CD14-positive monocyte (primary cell): ENCODE data around the gene CLASP1. TPM values are rescaled to one million over a fixed set of nuclear protein-coding genes. Genes with fewer than 3 reads are reported as not detected.
A peak's percentile ranks its signal among the peaks of the same experiment; 100 is the strongest.

Source experiments
- DNase-seq, 3 donors: peaks; one replicate each; pipeline ENCODE4 v3.0.0-alpha.2; 2011 to 2022
- H2AFZ ChIP-seq: 2 replicates; pipeline ENCODE4 v1.6.0; 2012; ENCODE audit warnings: mild to moderate bottlenecking, low read depth, low read length, inconsistent platforms; ENCODE audit not compliant: insufficient read depth, poor library complexity, severe bottlenecking
- H3K27ac ChIP-seq, 2 donors: 1 replicate in 1 of 2; 2 replicates in 1 of 2; pipeline ENCODE4 v1.5.1; 2012 to 2013; ENCODE audit warnings: low read length in 2 of 2, control low read depth in 1 of 2, inconsistent platforms in 1 of 2, low read depth in 1 of 2, mild to moderate bottlenecking in 1 of 2
- H3K27me3 ChIP-seq, 2 donors: one replicate each; pipeline versions ENCODE4 v1.6.0 to v1.6.1; 2011 to 2013; ENCODE audit warnings: low read length in 2 of 2; ENCODE audit not compliant: control insufficient read depth in 2 of 2, insufficient read depth in 2 of 2
- H3K36me3 ChIP-seq, 2 donors: replicated peaks in 1 of 2; 1 replicate in 1 of 2; 2 replicates in 1 of 2; pipeline versions ENCODE4 v1.5.1 to v1.6.1; 2012 to 2013; ENCODE audit warnings: low read length in 2 of 2, control low read depth in 1 of 2, inconsistent platforms in 1 of 2, mild to moderate bottlenecking in 1 of 2; ENCODE audit not compliant: insufficient read depth in 2 of 2, control insufficient read depth in 1 of 2
- H3K4me1 ChIP-seq, 2 donors: 1 replicate in 1 of 2; 2 replicates in 1 of 2; pipeline versions ENCODE4 v1.5.1 to v1.6.1; 2012 to 2013; ENCODE audit warnings: low read length in 2 of 2, control low read depth in 1 of 2, inconsistent platforms in 1 of 2, mild to moderate bottlenecking in 1 of 2, moderate library complexity in 1 of 2; ENCODE audit not compliant: insufficient read depth in 2 of 2, control insufficient read depth in 1 of 2
- H3K4me2 ChIP-seq: replicated peaks from 2 replicates; pipeline ENCODE3; 2012; ENCODE audit warnings: low read length, moderate library complexity, mild to moderate bottlenecking; ENCODE audit not compliant: poor library complexity, severe bottlenecking; ENCODE audit errors: extremely low read depth
- H3K4me3 ChIP-seq, 3 experiments: fragments of 200-600 bp in 1 of 3; sonication (generic) in 1 of 3; replicated peaks in 1 of 3; 1 replicate in 2 of 3; 2 replicates in 1 of 3; pipeline ENCODE4 v1.5.1; 2011 to 2013; ENCODE audit warnings: low read length in 3 of 3, mild to moderate bottlenecking in 3 of 3, control low read depth in 2 of 3, low read depth in 2 of 3, inconsistent platforms in 1 of 3, moderate library complexity in 1 of 3
- H3K79me2 ChIP-seq: 2 replicates; pipeline ENCODE4 v1.6.0; 2012; ENCODE audit warnings: mild to moderate bottlenecking, control low read depth, inconsistent platforms, low read length, moderate library complexity; ENCODE audit not compliant: insufficient read depth
- H3K9ac ChIP-seq: 2 replicates; pipeline ENCODE4 v1.6.0; 2017; ENCODE audit warnings: low read length, mild to moderate bottlenecking; ENCODE audit not compliant: insufficient read depth, poor library complexity, severe bottlenecking
- H3K9me3 ChIP-seq, 2 donors: replicated peaks in 1 of 2; 1 replicate in 1 of 2; 2 replicates in 1 of 2; pipeline versions ENCODE4 v1.5.1 to v1.6.1; 2012 to 2013; ENCODE audit warnings: low read length in 2 of 2, control low read depth in 1 of 2; ENCODE audit not compliant: control insufficient read depth in 1 of 2, insufficient read depth in 1 of 2
- H4K20me1 ChIP-seq: 2 replicates; pipeline ENCODE4 v1.6.0; 2012; ENCODE audit warnings: mild to moderate bottlenecking, low read length, control low read depth, moderate library complexity; ENCODE audit not compliant: insufficient read depth
- H3K27ac Mint-ChIP-seq, 7 donors: one replicate each; pipeline ENCODE4 v1.8.0; 2020; ENCODE audit warnings: mild to moderate bottlenecking in 7 of 7, mixed read lengths in 7 of 7, moderate library complexity in 6 of 7, inconsistent platforms in 2 of 7
- H3K27me3 Mint-ChIP-seq, 3 donors: one replicate each; pipeline ENCODE4 v1.8.0; 2021 to 2022; ENCODE audit warnings: low read depth in 3 of 3, mild to moderate bottlenecking in 3 of 3, mixed read lengths in 3 of 3, moderate library complexity in 3 of 3, inconsistent platforms in 1 of 3
- H3K36me3 Mint-ChIP-seq, 2 donors: one replicate each; pipeline ENCODE4 v1.8.0; 2020; ENCODE audit warnings: mixed read lengths in 2 of 2, inconsistent platforms in 1 of 2, mild to moderate bottlenecking in 1 of 2
- H3K4me1 Mint-ChIP-seq: one replicate; pipeline ENCODE4 v1.8.0; 2020; ENCODE audit warnings: mild to moderate bottlenecking, mixed read lengths
- H3K4me3 Mint-ChIP-seq, 2 donors: one replicate each; pipeline ENCODE4 v1.8.0; 2020; ENCODE audit warnings: mild to moderate bottlenecking in 2 of 2, mixed read lengths in 2 of 2, moderate library complexity in 1 of 2
- H3K9me3 Mint-ChIP-seq, 7 donors: one replicate each; pipeline ENCODE4 v1.8.0; 2020 to 2022; ENCODE audit warnings: mixed read lengths in 7 of 7, mild to moderate bottlenecking in 6 of 7, moderate library complexity in 6 of 7, inconsistent platforms in 2 of 7
- WGBS: methylation state at CpG from one replicate; pipeline ENCODE4 v1.1.5; 2013; ENCODE audit warnings: missing lambda C conversion rate; ENCODE audit not compliant: insufficient coverage; 5-methylcytosine and 5-hydroxymethylcytosine counted together
- intact Hi-C, 2 donors: fragments of 100-400 bp; cut with micrococcal nuclease; formaldehyde crosslinking; loops; one replicate each; pipeline versions ENCODE4 v1.15.0 to v1.15.1; 2023
- polyA plus RNA-seq, 3 donors: library from polyadenylated mRNA; depleted of rRNA in 1 of 3; unstranded in 2 of 3; stranded (reverse) in 1 of 3; fragments of 300-500 nt in 2 of 3; fragments of >200 nt in 1 of 3; fragmentation: Illumina TruSeq in 2 of 3; gene quantifications; 1 replicate in 2 of 3; 2 replicates in 1 of 3; pipeline ENCODE4 v1.2.3, GENCODE V29; 2012 to 2021
- TF ChIP-seq, protein P1 (sequence below): fragments of 200-600 bp; IDR thresholded peaks from one replicate; pipeline ENCODE4 v1.8.0; 2022; ENCODE audit warnings: antibody characterized with exemption, mild to moderate bottlenecking

The CLASP1 gene
- polyA plus RNA-seq, 3 donors = 4.8 to 8.1 (median 7.6) TPM

DNA sequence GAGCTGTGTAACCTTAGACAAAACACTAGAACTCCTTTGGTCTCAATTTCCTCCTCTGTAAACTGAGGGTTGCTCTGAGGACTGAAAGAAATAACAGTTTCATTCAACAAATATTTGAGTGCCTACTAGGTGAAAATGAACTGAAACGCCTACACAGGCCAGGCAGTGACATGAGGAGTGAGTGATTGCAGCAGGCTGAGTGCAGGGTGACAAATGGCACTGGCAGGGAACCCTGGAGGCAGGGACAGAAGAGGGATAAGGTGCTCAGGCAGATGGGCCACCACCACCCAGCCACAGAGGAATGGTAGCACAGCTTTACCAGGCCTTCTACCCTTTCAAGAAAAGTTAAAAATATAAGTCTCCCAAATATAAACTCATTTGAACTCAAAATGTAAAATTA lies 130.1 kb downstream of the CLASP1 start:
- Mint-ChIP-seq H3K4me1 (no peaks in the 10 kb centered on the region), H3K27ac (no peak overlapping the region), H3K9me3 (no peaks in the 10 kb centered on the region), H3K27me3 (no peaks in the 10 kb centered on the region), H3K4me3 (no peak overlapping the region), H3K36me3 (peaks cover 60 to 88% of the 10 kb centered on the region in 2 donors)
- intact Hi-C loops = no loop called here
- Histone ChIP-seq H3K9ac (no peak overlapping the region), H3K79me2 (no peaks in the 10 kb centered on the region), H2AFZ (no peak overlapping the region), H3K27me3 (no peaks in the 10 kb centered on the region), H3K36me3 (peaks cover 44 to 93% of the 10 kb centered on the region in 2 donors), H3K9me3 (no peaks in the 10 kb centered on the region), H3K4me3 (no peak overlapping the region), H4K20me1 (no peaks in the 10 kb centered on the region), H3K4me2 (no peak overlapping the region), H3K27ac (no peak overlapping the region), H3K4me1 (no peaks in the 10 kb centered on the region)
- TF ChIP-seq, protein P1, sequence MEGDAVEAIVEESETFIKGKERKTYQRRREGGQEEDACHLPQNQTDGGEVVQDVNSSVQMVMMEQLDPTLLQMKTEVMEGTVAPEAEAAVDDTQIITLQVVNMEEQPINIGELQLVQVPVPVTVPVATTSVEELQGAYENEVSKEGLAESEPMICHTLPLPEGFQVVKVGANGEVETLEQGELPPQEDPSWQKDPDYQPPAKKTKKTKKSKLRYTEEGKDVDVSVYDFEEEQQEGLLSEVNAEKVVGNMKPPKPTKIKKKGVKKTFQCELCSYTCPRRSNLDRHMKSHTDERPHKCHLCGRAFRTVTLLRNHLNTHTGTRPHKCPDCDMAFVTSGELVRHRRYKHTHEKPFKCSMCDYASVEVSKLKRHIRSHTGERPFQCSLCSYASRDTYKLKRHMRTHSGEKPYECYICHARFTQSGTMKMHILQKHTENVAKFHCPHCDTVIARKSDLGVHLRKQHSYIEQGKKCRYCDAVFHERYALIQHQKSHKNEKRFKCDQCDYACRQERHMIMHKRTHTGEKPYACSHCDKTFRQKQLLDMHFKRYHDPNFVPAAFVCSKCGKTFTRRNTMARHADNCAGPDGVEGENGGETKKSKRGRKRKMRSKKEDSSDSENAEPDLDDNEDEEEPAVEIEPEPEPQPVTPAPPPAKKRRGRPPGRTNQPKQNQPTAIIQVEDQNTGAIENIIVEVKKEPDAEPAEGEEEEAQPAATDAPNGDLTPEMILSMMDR = no peak
- DNase-seq = no peak
- WGBS = no CpG with 5 or more reads among the region's 1 CpG

DNA sequence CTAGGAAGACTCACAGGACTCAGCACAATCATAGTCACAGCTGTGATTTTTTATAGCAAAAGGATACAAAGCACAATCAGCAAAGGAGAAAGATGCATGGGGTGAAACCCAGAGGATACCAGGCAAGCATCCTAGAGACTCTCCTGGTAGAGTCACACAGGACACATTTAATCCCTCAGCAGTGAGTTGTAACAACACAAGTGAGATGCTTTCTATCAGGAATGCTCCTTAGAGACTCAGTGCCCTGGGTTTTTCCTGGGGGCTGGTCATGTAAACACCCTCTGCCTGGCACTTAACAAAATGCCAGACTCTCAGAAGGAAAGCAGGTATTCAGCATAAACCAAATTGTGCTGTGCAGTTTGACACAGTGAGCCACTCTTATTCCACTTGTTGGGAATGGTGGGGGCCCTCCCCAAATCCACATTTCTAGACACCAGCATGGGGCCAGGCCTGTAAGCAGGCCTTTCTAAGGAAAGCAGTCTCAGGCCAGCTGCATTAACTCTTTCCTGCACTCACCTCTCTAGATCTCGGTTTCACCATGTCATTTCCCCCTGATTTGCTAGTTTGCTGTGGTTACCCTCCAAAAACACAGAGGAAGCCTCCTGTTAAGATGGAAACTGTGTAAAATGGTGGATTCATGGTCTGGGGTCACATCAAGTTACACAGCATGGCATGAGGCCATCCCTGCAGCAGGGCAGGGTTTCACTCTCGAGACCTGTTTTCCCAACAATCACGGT lies 135.5 kb downstream of the CLASP1 start:
- H3K4me2 ChIP-seq = no peak overlapping the region
- intact Hi-C loops = no loop called here
- no CpG with 5 or more reads among the region's 3 CpGs for WGBS
- Mint-ChIP-seq H3K9me3 (peaks cover 0 to 5% (median 2%) of the 10 kb centered on the region in 7 donors), H3K27ac (peak overlapping the region in 1 of 7 donors; percentile 13), H3K36me3 (peaks cover 56 to 72% of the 10 kb centered on the region in 2 donors), H3K4me3 (no peak overlapping the region), H3K27me3 (no peaks in the 10 kb centered on the region), H3K4me1 (no peaks in the 10 kb centered on the region)
- TF ChIP-seq, protein P1 = no peak
- H4K20me1 ChIP-seq = no peaks in the 10 kb centered on the region
- no peak overlapping the region for H2AFZ ChIP-seq
- no peak overlapping the region for H3K9ac ChIP-seq
- no peaks in the 10 kb centered on the region for H3K9me3 ChIP-seq
- no peak overlapping the region for H3K27ac ChIP-seq
- no peaks in the 10 kb centered on the region for H3K4me1 ChIP-seq
- peaks cover 5% of the 10 kb centered on the region for H3K79me2 ChIP-seq
- no peak overlapping the region for H3K4me3 ChIP-seq
- H3K27me3 ChIP-seq = no peaks in the 10 kb centered on the region
- peaks cover 38 to 79% of the 10 kb centered on the region in 2 donors for H3K36me3 ChIP-seq
- no peak for DNase-seq
